ENCODE measurements around the gene MKNK1. TPM values are rescaled to one million over a fixed set of nuclear protein-coding genes. Genes with fewer than 3 reads are reported as not detected.

The MKNK1 gene
- total RNA-seq, 1 donor from 2014 or later, result 28.0 TPM

DNA sequence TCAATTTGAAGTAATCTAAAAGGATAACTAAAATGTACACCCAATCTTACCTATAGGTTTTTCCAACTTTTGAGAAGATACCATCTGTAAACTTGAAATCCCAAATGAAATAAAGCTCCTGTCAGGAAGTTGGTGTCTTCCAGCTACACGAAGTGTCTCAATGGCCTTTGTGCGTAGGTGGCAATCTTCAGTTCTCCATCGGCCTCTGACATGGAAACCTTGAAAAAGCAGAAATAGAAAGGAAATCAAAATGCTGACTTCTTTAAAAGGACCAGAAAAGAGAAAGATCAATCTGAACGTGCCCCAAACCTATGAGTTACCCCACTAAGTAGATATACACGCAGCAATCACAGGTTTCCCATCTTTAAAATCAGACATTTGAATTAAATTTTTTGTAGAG, 10.0 kb downstream of the MKNK1 start:
- Mint-ChIP-seq H3K27me3 (ENCODE audit: low read depth) (no peaks in the 10 kb centered on the region), H3K4me3 (no peak overlapping the region), H3K4me1 (no peaks in the 10 kb centered on the region), H3K36me3 (ENCODE audit: low read depth) (peaks cover 14% of the 10 kb centered on the region), H3K9me3 (no peaks in the 10 kb centered on the region), H3K27ac (ENCODE audit: unreplicated experiment) (peak overlapping the region; percentile 53)
- TF ChIP-seq, protein P1, sequence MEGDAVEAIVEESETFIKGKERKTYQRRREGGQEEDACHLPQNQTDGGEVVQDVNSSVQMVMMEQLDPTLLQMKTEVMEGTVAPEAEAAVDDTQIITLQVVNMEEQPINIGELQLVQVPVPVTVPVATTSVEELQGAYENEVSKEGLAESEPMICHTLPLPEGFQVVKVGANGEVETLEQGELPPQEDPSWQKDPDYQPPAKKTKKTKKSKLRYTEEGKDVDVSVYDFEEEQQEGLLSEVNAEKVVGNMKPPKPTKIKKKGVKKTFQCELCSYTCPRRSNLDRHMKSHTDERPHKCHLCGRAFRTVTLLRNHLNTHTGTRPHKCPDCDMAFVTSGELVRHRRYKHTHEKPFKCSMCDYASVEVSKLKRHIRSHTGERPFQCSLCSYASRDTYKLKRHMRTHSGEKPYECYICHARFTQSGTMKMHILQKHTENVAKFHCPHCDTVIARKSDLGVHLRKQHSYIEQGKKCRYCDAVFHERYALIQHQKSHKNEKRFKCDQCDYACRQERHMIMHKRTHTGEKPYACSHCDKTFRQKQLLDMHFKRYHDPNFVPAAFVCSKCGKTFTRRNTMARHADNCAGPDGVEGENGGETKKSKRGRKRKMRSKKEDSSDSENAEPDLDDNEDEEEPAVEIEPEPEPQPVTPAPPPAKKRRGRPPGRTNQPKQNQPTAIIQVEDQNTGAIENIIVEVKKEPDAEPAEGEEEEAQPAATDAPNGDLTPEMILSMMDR (conservative IDR thresholded peaks at IDR 0.05), result no peak
- DNase-seq (ENCODE audit: low read depth, low spot score), result no peak

DNA sequence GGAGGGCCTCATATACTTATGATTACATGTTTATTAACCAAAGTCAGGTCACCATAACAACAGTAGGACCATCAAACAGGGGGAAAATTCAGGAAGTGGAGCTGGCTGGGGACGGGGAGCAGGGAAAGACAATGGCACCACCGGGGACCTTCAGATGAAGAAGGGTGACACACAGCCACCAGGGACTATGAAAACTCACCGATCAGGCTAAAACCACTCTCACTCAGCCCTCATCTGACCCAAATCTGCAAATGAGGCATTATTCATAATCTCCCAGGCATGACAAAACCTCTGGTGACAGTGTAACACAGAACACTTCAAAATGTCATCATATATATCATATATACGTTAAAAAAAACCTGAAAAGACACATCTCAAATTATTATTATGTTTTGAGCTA, 11.2 kb downstream of the MKNK1 start:
- Mint-ChIP-seq H3K4me1 (no peaks in the 10 kb centered on the region), H3K27me3 (ENCODE audit: low read depth) (no peaks in the 10 kb centered on the region)

GRCh38 chr1:46589529-46589928, 14.5 kb downstream of the MKNK1 start:
- Mint-ChIP-seq H3K27ac (ENCODE audit: unreplicated experiment) (no peak overlapping the region), H3K36me3 (ENCODE audit: low read depth) (peaks cover 18% of the 10 kb centered on the region), H3K4me1 (no peaks in the 10 kb centered on the region), H3K9me3 (no peaks in the 10 kb centered on the region), H3K27me3 (ENCODE audit: low read depth) (no peaks in the 10 kb centered on the region), H3K4me3 (no peak overlapping the region)
- DNase-seq (ENCODE audit: low read depth, low spot score), result no peak
- TF ChIP-seq, protein P1 (conservative IDR thresholded peaks at IDR 0.05), result no peak

More for the DNA sequence above, 11.2 kb downstream of the MKNK1 start:
- Mint-ChIP-seq H3K4me3 (no peak overlapping the region), H3K27ac (ENCODE audit: unreplicated experiment) (no peak overlapping the region), H3K36me3 (ENCODE audit: low read depth) (peaks cover 17% of the 10 kb centered on the region), H3K9me3 (no peaks in the 10 kb centered on the region)
- TF ChIP-seq, protein P1 (conservative IDR thresholded peaks at IDR 0.05), result no peak
- DNase-seq (ENCODE audit: low read depth, low spot score), result no peak

- H3K9me3 Mint-ChIP-seq, result no peaks in the 10 kb centered on the region
- TF ChIP-seq, protein P1 (conservative IDR thresholded peaks at IDR 0.05), result no peak
- H3K36me3 Mint-ChIP-seq (ENCODE audit: low read depth), result peaks cover 12% of the 10 kb centered on the region
- no peak overlapping the region for H3K27ac Mint-ChIP-seq (ENCODE audit: unreplicated experiment)
- H3K27me3 Mint-ChIP-seq (ENCODE audit: low read depth), result no peaks in the 10 kb centered on the region
- no peak for DNase-seq (ENCODE audit: low read depth, low spot score)
- no peaks in the 10 kb centered on the region for H3K4me1 Mint-ChIP-seq
- no peak overlapping the region for H3K4me3 Mint-ChIP-seq
Observed at GRCh38 chr1:46587069-46587468, 17.0 kb downstream of the MKNK1 start.

- no peak overlapping the region for H3K4me3 Mint-ChIP-seq
- DNase-seq (ENCODE audit: low read depth, low spot score), result no peak
- H3K36me3 Mint-ChIP-seq (ENCODE audit: low read depth), result peaks cover 9% of the 10 kb centered on the region
- no peaks in the 10 kb centered on the region for H3K9me3 Mint-ChIP-seq
- H3K27me3 Mint-ChIP-seq (ENCODE audit: low read depth), result no peaks in the 10 kb centered on the region
- no peak overlapping the region for H3K27ac Mint-ChIP-seq (ENCODE audit: unreplicated experiment)
- no peaks in the 10 kb centered on the region for H3K4me1 Mint-ChIP-seq
- TF ChIP-seq, protein P1 (conservative IDR thresholded peaks at IDR 0.05), result no peak
Observed at GRCh38 chr1:46585312-46585938, 18.6 kb downstream of the MKNK1 start.

Data from neural crest cell (in vitro differentiated cells).